ENCODE data around the gene SH3PXD2A. TPM values are rescaled to one million over a fixed set of nuclear protein-coding genes. Genes with fewer than 3 reads are reported as not detected.
A peak's percentile ranks its signal among the peaks of the same experiment; 100 is the strongest.

Gene SH3PXD2A
- total RNA-seq, 4 donors from 2014 or later, result 6.2 to 16.8 (median 11.4) TPM

DNA sequence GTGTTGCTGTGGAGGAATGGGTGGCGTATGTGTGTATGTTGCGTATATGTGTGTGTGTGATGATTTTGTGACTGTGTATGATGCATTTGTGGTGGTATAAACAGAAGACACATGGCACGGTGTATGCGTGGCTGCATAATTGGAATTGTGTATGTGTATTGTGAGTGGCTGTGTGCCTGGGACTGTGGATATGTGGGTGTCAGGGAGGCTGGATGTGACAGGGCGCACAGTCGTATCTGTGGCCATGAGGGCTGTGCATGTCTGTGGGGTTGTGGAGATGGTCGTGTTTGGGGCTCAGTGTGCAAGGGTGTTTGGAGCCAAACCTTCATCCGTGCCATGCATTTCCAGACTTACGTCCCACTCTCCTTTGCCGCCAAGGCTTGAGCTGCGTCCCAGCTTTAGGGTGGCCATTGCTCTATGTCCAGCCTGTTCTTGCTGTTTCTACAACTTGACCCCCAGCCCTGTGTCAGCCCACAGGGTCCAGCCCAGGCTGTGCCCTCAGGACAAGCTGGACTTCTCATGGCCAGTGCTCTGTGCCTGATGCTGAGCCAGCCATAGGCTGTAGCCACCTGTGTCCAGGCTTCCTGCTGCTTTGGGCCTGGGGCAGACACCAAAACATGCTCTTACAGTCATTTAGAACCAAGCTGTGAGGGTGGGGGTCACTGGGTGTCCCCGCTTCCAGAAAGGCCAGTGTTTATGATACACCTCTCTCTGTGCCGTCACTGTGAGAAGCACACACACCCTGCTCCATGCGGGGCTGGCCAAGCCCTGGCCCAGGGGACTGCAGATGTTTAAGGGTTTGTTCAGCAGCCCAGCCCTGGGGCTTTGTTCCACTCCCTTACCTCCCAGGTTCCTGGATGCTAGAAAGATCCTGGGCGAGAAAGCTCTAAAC is 234.2 kb downstream of the SH3PXD2A start:
- H3K36me3 ChIP-seq, result peaks cover 0 to under 1% of the 10 kb centered on the region in 2 donors
- no peak overlapping the region for H3K27ac ChIP-seq
- peaks cover 47 to 52% of the 10 kb centered on the region in 2 donors for H3K4me1 ChIP-seq
- H3K4me3 ChIP-seq, result no peak overlapping the region
- no peak for TF ChIP-seq POLR2A (IDR thresholded peaks at IDR 0.05)
- TF ChIP-seq, protein P1, sequence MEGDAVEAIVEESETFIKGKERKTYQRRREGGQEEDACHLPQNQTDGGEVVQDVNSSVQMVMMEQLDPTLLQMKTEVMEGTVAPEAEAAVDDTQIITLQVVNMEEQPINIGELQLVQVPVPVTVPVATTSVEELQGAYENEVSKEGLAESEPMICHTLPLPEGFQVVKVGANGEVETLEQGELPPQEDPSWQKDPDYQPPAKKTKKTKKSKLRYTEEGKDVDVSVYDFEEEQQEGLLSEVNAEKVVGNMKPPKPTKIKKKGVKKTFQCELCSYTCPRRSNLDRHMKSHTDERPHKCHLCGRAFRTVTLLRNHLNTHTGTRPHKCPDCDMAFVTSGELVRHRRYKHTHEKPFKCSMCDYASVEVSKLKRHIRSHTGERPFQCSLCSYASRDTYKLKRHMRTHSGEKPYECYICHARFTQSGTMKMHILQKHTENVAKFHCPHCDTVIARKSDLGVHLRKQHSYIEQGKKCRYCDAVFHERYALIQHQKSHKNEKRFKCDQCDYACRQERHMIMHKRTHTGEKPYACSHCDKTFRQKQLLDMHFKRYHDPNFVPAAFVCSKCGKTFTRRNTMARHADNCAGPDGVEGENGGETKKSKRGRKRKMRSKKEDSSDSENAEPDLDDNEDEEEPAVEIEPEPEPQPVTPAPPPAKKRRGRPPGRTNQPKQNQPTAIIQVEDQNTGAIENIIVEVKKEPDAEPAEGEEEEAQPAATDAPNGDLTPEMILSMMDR (IDR thresholded peaks at IDR 0.05 in 4 of 5, conservative IDR thresholded peaks at IDR 0.05 in 1 of 5), result no peak
- intact Hi-C loops (cut with DNase I; ENCODE audit: low total_unique reads), result no loop called here
- ATAC-seq (no peak), DNase-seq (no peak)
- no peaks in the 10 kb centered on the region for H3K27me3 ChIP-seq
- in situ Hi-C loops (cut with MboI; ENCODE audit: low sequenced_read_pairs in 4 of 4), result no loop called here
- no peaks in the 10 kb centered on the region for H3K9me3 ChIP-seq

DNA sequence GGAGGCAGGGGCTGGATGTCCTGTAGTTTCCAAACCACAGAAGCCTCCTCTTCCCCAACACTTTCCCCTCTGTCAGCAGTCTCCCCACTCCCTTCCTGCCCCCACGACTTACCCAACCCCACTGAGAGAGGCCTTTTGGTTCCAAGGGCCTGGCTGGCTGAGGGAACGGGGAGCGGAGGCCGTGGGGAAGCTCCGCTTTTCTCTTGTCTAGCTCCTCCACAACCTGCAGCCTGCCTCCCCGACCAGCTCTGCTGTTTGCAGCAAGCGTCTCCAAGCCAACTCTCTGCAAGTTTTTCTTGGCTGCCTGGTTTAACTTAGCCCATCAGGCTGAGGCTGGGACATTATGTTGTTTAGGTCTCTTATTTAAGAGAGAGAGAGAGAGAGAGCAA is 235.0 kb downstream of the SH3PXD2A start:
- H3K4me3 ChIP-seq, result no peak overlapping the region
- in situ Hi-C loops (cut with MboI; ENCODE audit: low sequenced_read_pairs in 4 of 4), result no loop called here
- no peak for ATAC-seq
- no peak for DNase-seq
- intact Hi-C loops (cut with DNase I; ENCODE audit: low total_unique reads), result no loop called here
- peaks cover 54 to 60% of the 10 kb centered on the region in 2 donors for H3K4me1 ChIP-seq
- H3K9me3 ChIP-seq, result no peaks in the 10 kb centered on the region
- H3K27me3 ChIP-seq, result no peaks in the 10 kb centered on the region
- TF ChIP-seq, protein P1 (IDR thresholded peaks at IDR 0.05 in 4 of 5, conservative IDR thresholded peaks at IDR 0.05 in 1 of 5), result no peak
- no peak for TF ChIP-seq POLR2A (IDR thresholded peaks at IDR 0.05)
- H3K36me3 ChIP-seq, result no peaks in the 10 kb centered on the region
- H3K27ac ChIP-seq, result no peak overlapping the region

DNA sequence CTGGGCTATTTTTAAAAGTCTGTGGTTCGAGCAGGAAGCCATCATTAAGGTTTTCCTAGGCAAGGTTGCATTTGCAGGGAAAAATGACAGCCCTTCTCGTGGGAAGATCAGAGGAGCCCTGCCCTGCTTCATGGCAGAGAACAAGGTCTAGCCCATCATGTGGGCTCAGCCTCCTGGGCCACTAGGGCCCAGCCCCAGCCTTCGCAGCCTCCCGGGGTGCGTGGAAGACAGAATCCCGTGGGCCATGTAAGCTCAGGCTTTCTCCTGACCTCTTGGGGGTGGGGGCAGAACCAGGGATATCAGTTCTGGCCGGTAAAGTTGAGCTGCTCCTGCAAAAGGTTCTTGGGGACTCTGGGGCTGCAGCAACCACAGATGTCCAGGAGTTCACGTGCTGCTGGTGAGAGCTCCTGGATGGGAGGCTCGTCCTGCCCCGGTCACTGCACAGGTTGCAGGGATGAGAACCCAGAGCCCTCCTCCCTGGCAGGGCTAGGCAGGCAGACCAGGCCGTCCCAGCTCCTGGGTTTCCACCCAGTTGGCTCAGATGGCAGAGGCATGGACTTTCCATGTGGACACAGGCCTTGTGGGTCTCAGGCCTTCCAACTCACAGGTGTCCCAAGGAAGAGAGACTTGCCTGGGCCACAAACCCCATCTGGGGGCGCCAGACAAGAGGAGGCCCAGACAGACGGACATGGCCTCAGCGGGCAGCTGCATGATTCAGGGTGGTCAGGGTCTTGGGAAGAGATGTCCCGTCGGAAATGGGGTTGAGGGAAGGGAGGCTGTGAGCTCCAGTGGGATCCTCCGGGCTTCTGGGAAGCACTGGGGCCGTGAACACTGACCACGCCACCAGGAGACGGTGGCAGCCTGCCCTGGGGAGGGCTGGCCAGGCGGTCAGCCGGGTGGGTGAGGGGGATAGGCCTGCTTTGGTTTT is 235.7 kb downstream of the SH3PXD2A start:
- peak overlapping the region in 3 of 4 donors; percentile 10 to 45 (median 29) for H3K27ac ChIP-seq
- peaks cover 60 to 66% of the 10 kb centered on the region in 2 donors for H3K4me1 ChIP-seq
- no peak overlapping the region for H3K4me3 ChIP-seq
- in situ Hi-C loops (cut with MboI; ENCODE audit: low sequenced_read_pairs in 4 of 4) (no loop called here), intact Hi-C loops (cut with DNase I; ENCODE audit: low total_unique reads) (loop anchor here (2.0 kb wide), 1 partner anchor 21 kb away; no protein-coding TSS in a partner anchor)
- TF ChIP-seq POLR2A (IDR thresholded peaks at IDR 0.05), result no peak
- TF ChIP-seq, protein P1 (IDR thresholded peaks at IDR 0.05 in 4 of 5, conservative IDR thresholded peaks at IDR 0.05 in 1 of 5), result no peak
- H3K27me3 ChIP-seq, result no peaks in the 10 kb centered on the region
- ATAC-seq, result no peak
- H3K9me3 ChIP-seq, result no peaks in the 10 kb centered on the region
- DNase-seq, result no peak
- H3K36me3 ChIP-seq, result no peaks in the 10 kb centered on the region

DNA sequence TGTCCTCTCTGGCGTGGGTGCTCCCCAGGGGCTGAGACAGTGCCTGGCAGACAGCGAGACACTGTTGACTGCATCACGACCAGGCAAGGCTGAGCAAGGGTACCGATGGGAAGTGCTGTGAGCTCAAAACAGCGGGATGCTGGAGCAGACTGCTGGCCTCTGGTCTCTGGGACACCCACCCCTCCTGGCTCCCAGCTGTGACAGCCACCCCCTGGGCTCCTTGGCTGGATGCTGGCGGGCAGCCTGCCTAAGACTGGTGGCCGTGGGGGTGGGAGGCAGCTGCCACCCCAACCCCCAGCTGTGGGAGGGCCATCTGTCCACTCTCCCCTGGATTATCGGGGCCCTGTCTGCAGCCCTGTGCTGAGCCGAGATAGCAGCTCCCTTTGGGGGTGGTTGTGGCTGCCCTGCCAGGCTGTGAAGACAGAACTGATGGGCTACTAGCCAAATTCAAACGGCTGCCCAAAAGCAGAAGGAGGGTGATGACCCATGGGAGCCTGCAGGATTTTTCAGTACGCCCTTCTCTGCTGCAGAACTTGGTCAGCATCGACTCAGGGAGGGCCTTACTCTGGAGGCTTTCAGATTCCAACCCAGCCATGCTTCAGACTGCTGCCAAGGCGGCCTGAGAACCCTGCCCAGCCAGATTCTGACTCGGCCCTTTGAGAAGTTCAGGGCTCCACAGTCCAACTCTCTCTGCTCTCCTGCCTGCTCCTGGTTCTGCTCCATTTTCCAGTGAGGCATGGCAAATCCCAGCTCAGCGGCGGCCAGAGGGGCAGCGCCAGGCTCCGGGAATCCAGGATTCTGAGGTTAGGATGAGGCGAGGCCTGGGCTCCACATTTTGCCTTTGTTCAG is 236.6 kb downstream of the SH3PXD2A start:
- H3K27me3 ChIP-seq, result no peaks in the 10 kb centered on the region
- DNase-seq (peak; percentile 39 to 67), ATAC-seq (peak; percentile 15 to 29)
- H3K36me3 ChIP-seq, result no peaks in the 10 kb centered on the region
- in situ Hi-C loops (cut with MboI; ENCODE audit: low sequenced_read_pairs in 4 of 4), result no loop called here
- TF ChIP-seq, protein P1 (IDR thresholded peaks at IDR 0.05 in 4 of 5, conservative IDR thresholded peaks at IDR 0.05 in 1 of 5), result no peak
- TF ChIP-seq POLR2A (IDR thresholded peaks at IDR 0.05), result no peak
- intact Hi-C loops (cut with DNase I; ENCODE audit: low total_unique reads), result loop anchor here (2.0 kb wide), 1 partner anchor 22 kb away; no protein-coding TSS in a partner anchor
- H3K9me3 ChIP-seq, result no peaks in the 10 kb centered on the region
- H3K4me3 ChIP-seq, result no peak overlapping the region
- H3K4me1 ChIP-seq, result peaks cover 69 to 75% of the 10 kb centered on the region in 2 donors
- peak overlapping the region in 2 of 4 donors; percentile 29 to 45 for H3K27ac ChIP-seq

All from gastrocnemius medialis (tissue), 4 donors.